ENCODE measurements around the gene SYNC.

GRCh38 chr1:32714277-32714676, 11.7 kb upstream of the SYNC start:
- TF ChIP-seq ZFX (IDR thresholded peaks at IDR 0.05): no peak
- TF ChIP-seq CTCF (conservative IDR thresholded peaks at IDR 0.05): no peak
